ENCODE results near the gene C12orf42. TPM values are rescaled to one million over a fixed set of nuclear protein-coding genes. Genes with fewer than 3 reads are reported as not detected.

Gene C12orf42
- total RNA-seq, 1 donor = not detected

- no peak overlapping the region for H3K4me3 ChIP-seq (ENCODE audit: low read depth, low read length)
- DNase-seq (ENCODE audit: low read depth) = no peak
- TF ChIP-seq CTCF (IDR thresholded peaks at IDR 0.05; ENCODE audit: insufficient read depth, low read depth, low read length) = no peak
Measured at GRCh38 chr12:103288016-103288415, 207.8 kb downstream of the C12orf42 start.

- no peak overlapping the region for H3K4me3 ChIP-seq (ENCODE audit: low read depth, low read length)
- no peak for TF ChIP-seq CTCF (IDR thresholded peaks at IDR 0.05; ENCODE audit: insufficient read depth, low read depth, low read length)
- DNase-seq (ENCODE audit: low read depth) = no peak
Measured at GRCh38 chr12:103282124-103282523, 213.6 kb downstream of the C12orf42 start.

- TF ChIP-seq CTCF (IDR thresholded peaks at IDR 0.05; ENCODE audit: insufficient read depth, low read depth, low read length) = no peak
- DNase-seq (ENCODE audit: low read depth) = no peak
- no peak overlapping the region for H3K4me3 ChIP-seq (ENCODE audit: low read depth, low read length)
Measured at GRCh38 chr12:103279444-103279843, 216.3 kb downstream of the C12orf42 start.

- H3K4me3 ChIP-seq (ENCODE audit: low read depth, low read length) = no peak overlapping the region
Measured at GRCh38 chr12:103278329-103278728, 217.4 kb downstream of the C12orf42 start.

GRCh38 chr12:103273645-103274044 lies 222.1 kb downstream of the C12orf42 start:
- DNase-seq (ENCODE audit: low read depth) = no peak
- TF ChIP-seq CTCF (IDR thresholded peaks at IDR 0.05; ENCODE audit: insufficient read depth, low read depth, low read length) = no peak

More at GRCh38 chr12:103278329-103278728, 217.4 kb downstream of the C12orf42 start:
- TF ChIP-seq CTCF (IDR thresholded peaks at IDR 0.05; ENCODE audit: insufficient read depth, low read depth, low read length) = no peak
- DNase-seq (ENCODE audit: low read depth) = no peak

GRCh38 chr12:103272949-103273348 lies 222.8 kb downstream of the C12orf42 start:
- H3K4me3 ChIP-seq (ENCODE audit: low read depth, low read length) = no peak overlapping the region
- no peak for TF ChIP-seq CTCF (IDR thresholded peaks at IDR 0.05; ENCODE audit: insufficient read depth, low read depth, low read length)
- no peak for DNase-seq (ENCODE audit: low read depth)

More at GRCh38 chr12:103273645-103274044, 222.1 kb downstream of the C12orf42 start:
- no peak overlapping the region for H3K4me3 ChIP-seq (ENCODE audit: low read depth, low read length)

- H3K4me3 ChIP-seq (ENCODE audit: low read depth, low read length) = no peak overlapping the region
- TF ChIP-seq CTCF (IDR thresholded peaks at IDR 0.05; ENCODE audit: insufficient read depth, low read depth, low read length) = no peak
- DNase-seq (ENCODE audit: low read depth) = no peak
Measured at GRCh38 chr12:103269946-103270345, 225.8 kb downstream of the C12orf42 start.

Data from fibroblast of villous mesenchyme (primary cell).